NB4 (cell line): ENCODE measurements around the gene GALNT12.

Experiments
- CTCF ChIP-seq: IDR thresholded peaks from one replicate; pipeline ENCODE4 v1.5.1; 2012; ENCODE audit warnings: low read depth, low read length
- MAX ChIP-seq: IDR thresholded peaks from 2 replicates; pipeline ENCODE4 v1.6.1; 2011; ENCODE audit warnings: low read depth, low read length
- MYC ChIP-seq: IDR thresholded peaks from 2 replicates; pipeline ENCODE4 v1.6.1; 2011; ENCODE audit warnings: low read depth, low read length
- POLR2A ChIP-seq: IDR thresholded peaks from 2 replicates; pipeline ENCODE4 v1.6.1; 2011; ENCODE audit warnings: mild to moderate bottlenecking; ENCODE audit not compliant: insufficient read length; ENCODE audit errors: extremely low read depth

DNA sequence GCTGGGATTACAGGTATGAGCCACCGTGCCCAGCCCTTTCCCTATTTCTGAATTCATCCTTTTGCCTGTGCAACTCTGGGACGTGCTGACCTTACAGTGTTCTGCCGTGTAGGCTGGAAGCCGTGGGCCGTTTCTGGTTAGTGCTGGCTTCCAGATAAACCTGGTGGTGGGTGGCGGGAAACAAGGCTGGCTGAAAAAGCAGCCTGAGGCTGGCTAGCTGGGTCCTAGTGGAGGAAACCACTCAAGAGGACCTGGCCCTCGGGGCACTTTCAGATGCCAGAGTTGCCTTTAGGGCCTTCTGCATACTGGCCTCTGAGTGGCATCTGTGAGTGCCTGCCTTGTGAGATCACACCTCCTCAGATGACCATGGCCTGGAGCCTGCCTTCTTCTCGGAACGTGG is 26.9 kb downstream of the GALNT12 start:
- TF ChIP-seq CTCF, result no peak
- TF ChIP-seq MAX, result no peak
- no peak for TF ChIP-seq POLR2A
- no peak for TF ChIP-seq MYC
